ENCODE results near the gene RRAGD. TPM values are rescaled to one million over a fixed set of nuclear protein-coding genes. Genes with fewer than 3 reads are reported as not detected.

The RRAGD gene
- total and polyA plus RNA-seq, 2 donors from 2014 or later: 31.5 to 51.6 TPM

- TF ChIP-seq CTCF (IDR thresholded peaks at IDR 0.05; ENCODE audit: borderline replicate concordance, extremely low read depth, insufficient read depth): no peak
- intact Hi-C loops (cut with DNase I): no loop called here
- peak in 1 of 5 donors; percentile 25 for DNase-seq
- Histone ChIP-seq H3K4me1 (ENCODE audit: control insufficient read depth in 2 of 3, insufficient read depth in 2 of 3, low read depth in 1 of 3, low read length in 3 of 3) (peaks cover 0 to 13% (median 13%) of the 10 kb centered on the region in 3 donors), H3K9ac (ENCODE audit: low read length in 3 of 3) (no peak within 1 kb of the TSS), H3K4me3 (ENCODE audit: low read length in 3 of 3) (no peak within 1 kb of the TSS), H3K36me3 (ENCODE audit: control insufficient read depth in 2 of 3, insufficient read depth in 3 of 3, low read length in 3 of 3) (no peaks in the 10 kb centered on the region), H3K9me3 (ENCODE audit: control insufficient read depth in 2 of 3, insufficient read depth in 1 of 3, low read length in 3 of 3) (no peaks in the 10 kb centered on the region), H3K27me3 (ENCODE audit: control insufficient read depth, insufficient read depth, low read length) (no peaks in the 10 kb centered on the region), H3K27ac (ENCODE audit: low read depth in 2 of 2, low read length in 2 of 2) (no peak within 1 kb of the TSS)
- FAIRE-seq: no peak
These were observed 96.7 kb downstream of the RRAGD start, which contains the start of gene GABRR2 for GRCh38 chr6:89315249-89315885. TSS of gene GABRR2 (minus strand) at chr6:89315299. CDS start at chr6:89315165, 134 bp downstream.

DNA sequence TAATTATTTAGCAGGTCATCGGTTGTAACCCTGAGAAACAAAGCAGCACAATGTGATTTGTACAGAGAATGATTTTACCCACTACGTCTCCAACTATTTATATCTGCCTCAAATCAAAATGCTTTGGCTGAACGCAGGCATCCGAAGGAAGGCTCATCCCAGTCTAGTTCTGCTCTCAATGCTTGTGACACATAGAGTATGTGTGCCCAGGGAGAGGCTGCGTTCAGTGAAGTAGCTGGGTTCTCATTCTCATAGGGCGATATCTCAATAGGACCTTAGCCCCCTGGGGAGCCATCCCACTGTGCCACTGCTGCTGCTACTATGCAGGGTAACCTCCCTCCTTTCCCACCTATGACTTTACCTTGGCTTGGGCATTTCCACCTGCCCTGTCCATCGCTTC is 97.4 kb downstream of the RRAGD start:
- H3K27ac ChIP-seq (ENCODE audit: low read depth in 2 of 2, low read length in 2 of 2): no peak overlapping the region
- TF ChIP-seq CTCF (IDR thresholded peaks at IDR 0.05; ENCODE audit: borderline replicate concordance, extremely low read depth, insufficient read depth): no peak
- H3K27me3 ChIP-seq (ENCODE audit: control insufficient read depth, insufficient read depth, low read length): no peaks in the 10 kb centered on the region
- no peak overlapping the region for H3K9ac ChIP-seq (ENCODE audit: low read length in 3 of 3)
- H3K9me3 ChIP-seq (ENCODE audit: control insufficient read depth in 2 of 3, insufficient read depth in 1 of 3, low read length in 3 of 3): no peaks in the 10 kb centered on the region
- H3K36me3 ChIP-seq (ENCODE audit: control insufficient read depth in 2 of 3, insufficient read depth in 3 of 3, low read length in 3 of 3): no peaks in the 10 kb centered on the region
- intact Hi-C loops (cut with DNase I): no loop called here
- H3K4me1 ChIP-seq (ENCODE audit: control insufficient read depth in 2 of 3, insufficient read depth in 2 of 3, low read depth in 1 of 3, low read length in 3 of 3): peaks cover 0 to 13% (median 13%) of the 10 kb centered on the region in 3 donors
- FAIRE-seq (no peak), DNase-seq (no peak)
- H3K4me3 ChIP-seq (ENCODE audit: low read length in 3 of 3): no peak overlapping the region

Other genes with a start within 250 kb of the RRAGD start
- not detected for gene GABRR1, start 194.9 kb downstream of the RRAGD start, total RNA-seq
- not detected for gene GABRR1, start 194.9 kb downstream of the RRAGD start, polyA plus RNA-seq (ENCODE audit: insufficient read depth, low read depth, low replicate concordance)
- gene GABRR2, start 97.0 kb downstream of the RRAGD start, total RNA-seq: 0.38 TPM
- gene GABRR2, start 97.0 kb downstream of the RRAGD start, polyA plus RNA-seq (ENCODE audit: insufficient read depth, low read depth, low replicate concordance): not detected
- gene UBE2J1, start 59.6 kb downstream of the RRAGD start, total RNA-seq: 47.3 TPM
- gene UBE2J1, start 59.6 kb downstream of the RRAGD start, polyA plus RNA-seq (ENCODE audit: insufficient read depth, low read depth, low replicate concordance): 22.8 TPM
- gene ANKRD6, start 20.9 kb upstream of the RRAGD start, total RNA-seq: 29.5 TPM
- 10.3 TPM for gene ANKRD6, start 20.9 kb upstream of the RRAGD start, polyA plus RNA-seq (ENCODE audit: insufficient read depth, low read depth, low replicate concordance)
- 42.8 TPM for gene LYRM2, start 226.5 kb upstream of the RRAGD start, total RNA-seq
- gene LYRM2, start 226.5 kb upstream of the RRAGD start, polyA plus RNA-seq (ENCODE audit: insufficient read depth, low read depth, low replicate concordance): 22.6 TPM

Data from kidney (tissue), 14 donors.